ENCODE data around the gene TRUB1.
"Not testable (repeated sequence)": the region's sequence is repeated elsewhere in the genome, so short reads cannot be mapped to it uniquely, and the experiment has no call there.

Gene TRUB1

GRCh38 chr10:114925587-114926586 lies 12.1 kb upstream of the TRUB1 start:
- peak; percentile 27 for DNase-seq

GRCh38 chr10:114928818-114929217 lies 9.2 kb upstream of the TRUB1 start:
- DNase-seq = no peak

GRCh38 chr10:114930320-114930719 lies 7.7 kb upstream of the TRUB1 start:
- DNase-seq = no peak

GRCh38 chr10:114931072-114931679 lies 6.8 kb upstream of the TRUB1 start:
- DNase-seq = no peak

- DNase-seq = no peak
Observed at GRCh38 chr10:114932225-114932624, 5.8 kb upstream of the TRUB1 start.

- no peak for DNase-seq
Observed at GRCh38 chr10:114932945-114933344, 5.0 kb upstream of the TRUB1 start.

- DNase-seq = no peak
Observed at GRCh38 chr10:114933588-114933987, 4.4 kb upstream of the TRUB1 start.

GRCh38 chr10:114933995-114934394 lies 4.0 kb upstream of the TRUB1 start:
- not testable (repeated sequence) for DNase-seq

GRCh38 chr10:114938856-114939193 lies 830 bp downstream of the TRUB1 start:
- no peak for DNase-seq

- DNase-seq = no peak
Observed at GRCh38 chr10:114940735-114941134, 2.7 kb downstream of the TRUB1 start.

- DNase-seq = no peak
Observed at GRCh38 chr10:114943000-114943399, 5.0 kb downstream of the TRUB1 start.

GRCh38 chr10:114953047-114953446 lies 15.1 kb downstream of the TRUB1 start:
- no peak for DNase-seq

- no peak for DNase-seq
Observed at GRCh38 chr10:114955984-114956383, 18.0 kb downstream of the TRUB1 start.

- DNase-seq = no peak
Observed at GRCh38 chr10:114956466-114956865, 18.5 kb downstream of the TRUB1 start.

- no peak for DNase-seq
Observed at GRCh38 chr10:114957122-114957521, 19.1 kb downstream of the TRUB1 start.

GRCh38 chr10:114957673-114958072 lies 19.7 kb downstream of the TRUB1 start:
- DNase-seq = no peak

- DNase-seq = no peak
Observed at GRCh38 chr10:114962441-114962840, 24.4 kb downstream of the TRUB1 start.

- DNase-seq = no peak
Observed at GRCh38 chr10:114963908-114964307, 25.9 kb downstream of the TRUB1 start.

- DNase-seq = no peak
Observed at GRCh38 chr10:114967071-114967470, 29.1 kb downstream of the TRUB1 start.

GRCh38 chr10:114970515-114970914 lies 32.5 kb downstream of the TRUB1 start:
- no peak for DNase-seq

- DNase-seq = no peak
Observed at GRCh38 chr10:114973306-114973705, 35.3 kb downstream of the TRUB1 start.

GRCh38 chr10:114973997-114974396 lies 36.0 kb downstream of the TRUB1 start:
- DNase-seq = no peak

- no peak for DNase-seq
Observed at GRCh38 chr10:114974625-114975024, 36.6 kb downstream of the TRUB1 start.

GRCh38 chr10:114975091-114975490 lies 37.1 kb downstream of the TRUB1 start:
- no peak for DNase-seq

Measured in NCI-H226 (cell line).